ENCODE data around the gene SNAP47. TPM values are rescaled to one million over a fixed set of nuclear protein-coding genes. Genes with fewer than 3 reads are reported as not detected.

Gene SNAP47
- total RNA-seq, 1 donor from 2014 or later, result 23.1 TPM

DNA sequence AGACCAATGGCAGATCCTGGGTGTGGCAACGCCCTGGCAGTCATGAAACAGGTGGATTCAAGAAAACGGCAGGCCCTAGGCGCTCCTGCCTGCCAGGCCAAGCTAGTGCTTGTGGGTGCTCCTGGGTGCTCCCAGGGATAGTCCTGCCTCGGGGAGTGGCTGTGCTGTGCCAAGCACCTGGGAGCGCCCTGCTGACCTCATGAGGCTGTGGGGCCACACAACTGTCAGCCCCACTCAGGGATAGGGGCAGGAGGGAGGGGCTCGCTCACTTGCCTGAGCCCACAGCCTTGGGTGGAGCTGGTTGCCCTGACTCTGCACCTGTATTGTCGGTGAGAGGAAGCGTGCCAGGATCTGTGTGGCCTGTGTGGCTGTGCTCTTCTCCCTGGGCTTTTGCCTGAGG lies 9.4 kb downstream of the SNAP47 start:
- Histone ChIP-seq H3K27ac (no peak overlapping the region), H3K9me3 (no peaks in the 10 kb centered on the region), H3K27me3 (ENCODE audit: low read depth) (no peaks in the 10 kb centered on the region), H3K4me3 (no peak overlapping the region), H3K4me1 (peaks cover 11% of the 10 kb centered on the region), H3K36me3 (peaks cover 12% of the 10 kb centered on the region)
- no peak for TF ChIP-seq CTCF (IDR thresholded peaks at IDR 0.05)
- DNase-seq, result no peak
- ATAC-seq, result no peak
- intact Hi-C loops (cut with DNase I), result no loop called here

GRCh38 chr1:227745568-227746265 lies 10.5 kb downstream of the SNAP47 start:
- H3K4me3 ChIP-seq, result no peak overlapping the region
- H3K27ac ChIP-seq, result no peak overlapping the region
- DNase-seq (no peak), ATAC-seq (no peak)
- peaks cover 11% of the 10 kb centered on the region for H3K4me1 ChIP-seq
- H3K9me3 ChIP-seq, result no peaks in the 10 kb centered on the region
- peaks cover 22% of the 10 kb centered on the region for H3K36me3 ChIP-seq
- TF ChIP-seq CTCF (IDR thresholded peaks at IDR 0.05), result no peak
- H3K27me3 ChIP-seq (ENCODE audit: low read depth), result no peaks in the 10 kb centered on the region
- intact Hi-C loops (cut with DNase I), result no loop called here

DNA sequence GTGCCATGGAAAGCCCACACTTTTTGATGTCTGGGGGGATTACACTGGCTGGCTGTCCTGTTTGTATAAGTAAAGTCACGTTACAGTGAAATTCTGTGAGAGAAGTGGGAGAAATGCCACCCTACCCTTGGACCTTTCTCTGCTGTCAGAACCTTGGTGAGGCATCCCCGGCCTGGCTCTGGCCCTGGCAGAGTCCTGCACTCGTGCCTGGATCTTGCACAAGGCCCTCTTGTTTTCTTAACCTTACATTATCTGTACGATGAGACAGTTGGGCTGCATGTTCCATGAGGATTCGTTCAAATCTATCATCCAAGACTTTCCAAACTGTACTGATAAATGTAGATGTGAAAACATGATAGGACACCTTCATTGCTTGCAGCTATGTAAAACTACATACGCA lies 11.4 kb downstream of the SNAP47 start:
- no peak for ATAC-seq
- intact Hi-C loops (cut with DNase I), result no loop called here

GRCh38 chr1:227747382-227747781 lies 12.1 kb downstream of the SNAP47 start:
- intact Hi-C loops (cut with DNase I), result no loop called here
- peaks cover 11% of the 10 kb centered on the region for H3K4me1 ChIP-seq
- DNase-seq (no peak), ATAC-seq (no peak)
- no peaks in the 10 kb centered on the region for H3K27me3 ChIP-seq (ENCODE audit: low read depth)
- H3K4me3 ChIP-seq, result no peak overlapping the region
- TF ChIP-seq CTCF (IDR thresholded peaks at IDR 0.05), result no peak
- no peak overlapping the region for H3K27ac ChIP-seq
- no peaks in the 10 kb centered on the region for H3K9me3 ChIP-seq
- peaks cover 28% of the 10 kb centered on the region for H3K36me3 ChIP-seq

More for the DNA sequence above, 11.4 kb downstream of the SNAP47 start:
- Histone ChIP-seq H3K27ac (no peak overlapping the region), H3K36me3 (peaks cover 28% of the 10 kb centered on the region), H3K4me3 (no peak overlapping the region), H3K27me3 (ENCODE audit: low read depth) (no peaks in the 10 kb centered on the region), H3K4me1 (peaks cover 11% of the 10 kb centered on the region), H3K9me3 (no peaks in the 10 kb centered on the region)
- DNase-seq, result no peak
- no peak for TF ChIP-seq CTCF (IDR thresholded peaks at IDR 0.05)

DNA sequence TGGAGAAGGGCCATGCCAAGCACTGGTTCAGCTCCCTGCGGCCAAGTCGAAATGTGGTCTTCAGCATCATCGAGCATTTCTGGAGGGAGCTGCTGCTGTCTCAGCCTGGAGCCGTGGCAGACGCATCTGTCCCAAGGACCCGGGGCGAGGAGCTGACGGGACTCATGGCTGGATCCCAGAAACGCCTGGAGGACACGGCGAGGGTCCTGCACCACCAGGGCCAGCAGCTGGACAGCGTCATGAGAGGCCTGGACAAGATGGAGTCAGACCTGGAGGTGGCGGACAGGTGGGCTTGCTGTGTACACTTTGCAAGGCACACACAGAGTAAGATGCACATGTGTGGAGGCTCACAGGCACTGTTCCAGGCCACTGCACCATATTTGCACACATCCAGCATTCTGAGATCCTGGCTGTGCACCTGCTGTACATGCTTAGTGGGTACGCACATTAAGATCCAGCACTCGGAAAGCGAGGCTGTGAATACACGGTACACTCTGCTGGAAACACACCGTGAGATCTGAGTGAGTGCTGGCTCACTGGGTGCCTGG lies 12.8 kb downstream of the SNAP47 start:
- Histone ChIP-seq H3K4me1 (peaks cover 11% of the 10 kb centered on the region), H3K9me3 (no peaks in the 10 kb centered on the region), H3K4me3 (no peak overlapping the region), H3K27ac (peak overlapping the region; percentile 36), H3K36me3 (peaks cover 28% of the 10 kb centered on the region), H3K27me3 (ENCODE audit: low read depth) (no peaks in the 10 kb centered on the region)
- intact Hi-C loops (cut with DNase I), result no loop called here
- no peak for DNase-seq
- TF ChIP-seq CTCF (IDR thresholded peaks at IDR 0.05), result no peak
- ATAC-seq, result no peak

Measured in lower lobe of right lung (tissue), 2 donors.